DOHH2 (cell line): ENCODE results near the gene FAM98C.

Experiments
- EZH2phosphoT487 ChIP-seq: fragments of 200-600 bp; sonication (generic); IDR thresholded peaks from 2 replicates; pipeline ENCODE4 v1.6.1; 2017; ENCODE audit warnings: borderline replicate concordance, mild to moderate bottlenecking, antibody characterized with exemption, low read length, moderate library complexity, mixed read lengths
- TF ChIP-seq, protein P1 (sequence below): fragments of 200-600 bp; sonication (generic); IDR thresholded peaks from one replicate; pipeline ENCODE4 v1.5.1; 2014; ENCODE audit warnings: antibody characterized with exemption, mild to moderate bottlenecking, low read depth, low read length; ENCODE audit not compliant: poor library complexity, severe bottlenecking

DNA sequence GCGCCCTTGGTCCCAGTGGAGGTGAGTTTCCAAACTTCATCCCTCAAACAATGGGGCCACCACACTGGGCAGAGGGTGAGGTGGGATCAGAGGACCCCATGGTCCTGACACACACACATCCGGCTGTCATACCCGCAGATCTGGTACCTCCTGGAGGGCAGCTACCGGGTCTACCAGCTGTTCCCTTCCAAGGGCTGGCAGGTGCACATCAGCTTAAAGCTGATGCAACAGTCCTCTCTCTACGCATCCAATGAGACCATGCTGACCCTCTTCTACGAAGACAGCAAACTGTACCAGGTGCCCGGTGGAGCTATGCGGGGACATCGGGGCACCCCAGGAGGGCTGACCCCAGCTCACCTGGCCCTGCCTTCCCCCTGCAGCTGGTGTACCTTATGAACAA is 42.5 kb upstream of the FAM98C start:
- TF ChIP-seq, protein P1, sequence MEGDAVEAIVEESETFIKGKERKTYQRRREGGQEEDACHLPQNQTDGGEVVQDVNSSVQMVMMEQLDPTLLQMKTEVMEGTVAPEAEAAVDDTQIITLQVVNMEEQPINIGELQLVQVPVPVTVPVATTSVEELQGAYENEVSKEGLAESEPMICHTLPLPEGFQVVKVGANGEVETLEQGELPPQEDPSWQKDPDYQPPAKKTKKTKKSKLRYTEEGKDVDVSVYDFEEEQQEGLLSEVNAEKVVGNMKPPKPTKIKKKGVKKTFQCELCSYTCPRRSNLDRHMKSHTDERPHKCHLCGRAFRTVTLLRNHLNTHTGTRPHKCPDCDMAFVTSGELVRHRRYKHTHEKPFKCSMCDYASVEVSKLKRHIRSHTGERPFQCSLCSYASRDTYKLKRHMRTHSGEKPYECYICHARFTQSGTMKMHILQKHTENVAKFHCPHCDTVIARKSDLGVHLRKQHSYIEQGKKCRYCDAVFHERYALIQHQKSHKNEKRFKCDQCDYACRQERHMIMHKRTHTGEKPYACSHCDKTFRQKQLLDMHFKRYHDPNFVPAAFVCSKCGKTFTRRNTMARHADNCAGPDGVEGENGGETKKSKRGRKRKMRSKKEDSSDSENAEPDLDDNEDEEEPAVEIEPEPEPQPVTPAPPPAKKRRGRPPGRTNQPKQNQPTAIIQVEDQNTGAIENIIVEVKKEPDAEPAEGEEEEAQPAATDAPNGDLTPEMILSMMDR = no peak
- TF ChIP-seq EZH2phosphoT487 = no peak
